GM23338 (cell line): ENCODE results near the gene SORCS2. TPM values are rescaled to one million over a fixed set of nuclear protein-coding genes. Genes with fewer than 3 reads are reported as not detected.

Experiments
- ATAC-seq: fragments of 200-7000 bp; cut with Tn5 transposase; 3 replicates; pipeline ENCODE4 v1.9.1; 2020
- DNase-seq: peaks from one replicate; pipeline ENCODE4 v3.0.0-alpha.2; 2015; ENCODE audit warnings: low spot score
- H2AFZ ChIP-seq: fragments of 200-600 bp; sonication (generic); 2 replicates; pipeline ENCODE4 v1.8.0; 2016; ENCODE audit warnings: antibody characterized with exemption, mild to moderate bottlenecking, moderate library complexity
- H3F3A ChIP-seq: fragments of 200-600 bp; sonication (generic); replicated peaks from 2 replicates; pipeline ENCODE4 v1.8.0; 2017; ENCODE audit warnings: antibody characterized with exemption, mixed run types, low read depth
- H3K27ac ChIP-seq: fragments of 200-600 bp; sonication (generic); 2 replicates; pipeline ENCODE4 v1.6.1; 2016; ENCODE audit warnings: low read depth
- H3K27me3 ChIP-seq: fragments of 200-600 bp; sonication (generic); 2 replicates; pipeline ENCODE4 v1.8.0; 2016; ENCODE audit warnings: mild to moderate bottlenecking, mixed run types, moderate library complexity; ENCODE audit not compliant: insufficient read depth
- H3K36me3 ChIP-seq: fragments of 200-600 bp; sonication (generic); 2 replicates; pipeline ENCODE4 v1.8.0; 2016; ENCODE audit warnings: mild to moderate bottlenecking; ENCODE audit not compliant: insufficient read depth
- H3K4me1 ChIP-seq: fragments of 200-600 bp; sonication (generic); 2 replicates; pipeline ENCODE4 v1.8.0; 2016; ENCODE audit warnings: mild to moderate bottlenecking, moderate library complexity; ENCODE audit not compliant: insufficient read depth
- H3K4me2 ChIP-seq: fragments of 200-600 bp; sonication (generic); 2 replicates; pipeline ENCODE4 v1.7.1; 2017; ENCODE audit warnings: mixed run types
- H3K4me3 ChIP-seq: fragments of 200-600 bp; sonication (generic); 2 replicates; pipeline ENCODE4 v1.6.1; 2016; ENCODE audit warnings: mixed run types
- H3K79me2 ChIP-seq: fragments of 200-600 bp; sonication (generic); replicated peaks from 2 replicates; pipeline ENCODE4 v1.8.0; 2017; ENCODE audit warnings: mild to moderate bottlenecking; ENCODE audit not compliant: insufficient read depth
- H3K9me2 ChIP-seq: fragments of 200-600 bp; sonication (generic); 2 replicates; pipeline ENCODE4 v1.8.0; 2017; ENCODE audit not compliant: insufficient read depth
- H4K20me1 ChIP-seq: fragments of 200-600 bp; sonication (generic); replicated peaks from 2 replicates; pipeline ENCODE4 v1.8.0; 2017; ENCODE audit warnings: mild to moderate bottlenecking; ENCODE audit not compliant: insufficient read depth
- H3K27ac Mint-ChIP-seq: 2 replicates; pipeline ENCODE4 v1.8.0; 2020; ENCODE audit warnings: inconsistent platforms, mild to moderate bottlenecking, moderate library complexity, mixed read lengths
- H3K27me3 Mint-ChIP-seq: 3 replicates; pipeline ENCODE4 v1.8.0; 2022; ENCODE audit warnings: low read depth, mild to moderate bottlenecking, moderate library complexity, mixed read lengths, inconsistent platforms; ENCODE audit not compliant: insufficient read depth, poor library complexity
- H3K36me3 Mint-ChIP-seq: 3 replicates; pipeline ENCODE4 v1.8.0; 2021; ENCODE audit warnings: low read depth, mild to moderate bottlenecking, inconsistent platforms, moderate library complexity, mixed read lengths
- H3K4me1 Mint-ChIP-seq: 3 replicates; pipeline ENCODE4 v1.8.0; 2020; ENCODE audit warnings: mild to moderate bottlenecking, inconsistent platforms, mixed read lengths
- H3K4me3 Mint-ChIP-seq: 3 replicates; pipeline ENCODE4 v1.8.0; 2021; ENCODE audit warnings: moderate library complexity, mild to moderate bottlenecking, inconsistent platforms, mixed read lengths
- H3K9me3 Mint-ChIP-seq: 3 replicates; pipeline ENCODE4 v1.8.0; 2020; ENCODE audit warnings: moderate library complexity, mild to moderate bottlenecking, inconsistent platforms, mixed read lengths
- CREB1 ChIP-seq: fragments of 250-450 bp; sonication (Bioruptor Pico); IDR thresholded peaks from 2 replicates; pipeline ENCODE4 v1.5.0; 2020; ENCODE audit warnings: low read depth, mild to moderate bottlenecking, moderate library complexity
- EZH2 ChIP-seq: fragments of 200-600 bp; sonication (generic); IDR thresholded peaks from one replicate; pipeline ENCODE4 v1.8.0; 2017; ENCODE audit warnings: antibody characterized with exemption, mild to moderate bottlenecking, low read depth; ENCODE audit not compliant: unreplicated experiment
- EZH2phosphoT487 ChIP-seq: fragments of 200-600 bp; sonication (generic); IDR thresholded peaks from one replicate; pipeline ENCODE4 v1.8.1; 2018; ENCODE audit warnings: antibody characterized with exemption; ENCODE audit not compliant: unreplicated experiment
- JUNB ChIP-seq: IDR thresholded peaks from one replicate; pipeline ENCODE4 v1.6.1; 2016; ENCODE audit warnings: antibody characterized with exemption; ENCODE audit not compliant: unreplicated experiment
- NANOG ChIP-seq: IDR thresholded peaks from 2 replicates; pipeline ENCODE4 v1.6.1; 2016; ENCODE audit warnings: antibody characterized with exemption, borderline replicate concordance
- POLR2AphosphoS5 ChIP-seq: IDR thresholded peaks from 2 replicates; pipeline ENCODE4 v1.6.1; 2016; ENCODE audit warnings: antibody characterized with exemption, low read depth
- STAT1 ChIP-seq: IDR thresholded peaks from one replicate; pipeline ENCODE4 v1.6.1; 2016; ENCODE audit warnings: antibody characterized with exemption; ENCODE audit not compliant: unreplicated experiment
- ZNF114 ChIP-seq: fragments of 250-450 bp; sonication (Bioruptor Pico); IDR thresholded peaks from 2 replicates; pipeline ENCODE4 v1.5.0; 2020; ENCODE audit warnings: mild to moderate bottlenecking, moderate library complexity
- ZNF331 ChIP-seq: fragments of 250-450 bp; sonication (Bioruptor Pico); IDR thresholded peaks from 2 replicates; pipeline ENCODE4 v1.5.0; 2020; ENCODE audit warnings: low read depth, mild to moderate bottlenecking, moderate library complexity
- polyA plus RNA-seq: library from polyadenylated mRNA; unstranded; fragments of >200 nt; fragmentation: Nextera tagmentation; extraction: Ambion mirVana; gene quantifications from 2 replicates; pipeline ENCODE4 v1.2.1, GENCODE V29; 2016
- total RNA-seq: library from RNA; depleted of rRNA; stranded (reverse); fragments of >200 nt; shearing (Covaris generic); gene quantifications from 2 replicates; pipeline ENCODE4 v1.2.3, GENCODE V29; 2014
- TF ChIP-seq, protein P1 (sequence below), 2 experiments: fragments of 200-600 bp in 1 of 2; sonication (generic) in 1 of 2; conservative IDR thresholded peaks; 2 replicates each; pipeline versions ENCODE4 v1.5.1 to v1.6.1; 2016 to 2017; ENCODE audit warnings: antibody characterized with exemption in 2 of 2, low read depth in 2 of 2, mild to moderate bottlenecking in 2 of 2, moderate library complexity in 1 of 2
- TF ChIP-seq, protein P2 (sequence below): fragments of 250-450 bp; sonication (Bioruptor Pico); IDR thresholded peaks from 2 replicates; pipeline ENCODE4 v1.5.0; 2020; ENCODE audit warnings: mild to moderate bottlenecking, moderate library complexity
- TF ChIP-seq, protein P3 (sequence below): IDR thresholded peaks from one replicate; pipeline ENCODE4 v1.6.1; 2018; ENCODE audit warnings: antibody characterized with exemption; ENCODE audit not compliant: unreplicated experiment
- TF ChIP-seq, protein P4 (sequence below): IDR thresholded peaks from 2 replicates; pipeline ENCODE4 v1.6.1; 2016; ENCODE audit warnings: antibody characterized with exemption

SORCS2 gene
- total and polyA plus RNA-seq, 2 experiments from 2014 or later = 0.47 to 2.4 TPM

DNA sequence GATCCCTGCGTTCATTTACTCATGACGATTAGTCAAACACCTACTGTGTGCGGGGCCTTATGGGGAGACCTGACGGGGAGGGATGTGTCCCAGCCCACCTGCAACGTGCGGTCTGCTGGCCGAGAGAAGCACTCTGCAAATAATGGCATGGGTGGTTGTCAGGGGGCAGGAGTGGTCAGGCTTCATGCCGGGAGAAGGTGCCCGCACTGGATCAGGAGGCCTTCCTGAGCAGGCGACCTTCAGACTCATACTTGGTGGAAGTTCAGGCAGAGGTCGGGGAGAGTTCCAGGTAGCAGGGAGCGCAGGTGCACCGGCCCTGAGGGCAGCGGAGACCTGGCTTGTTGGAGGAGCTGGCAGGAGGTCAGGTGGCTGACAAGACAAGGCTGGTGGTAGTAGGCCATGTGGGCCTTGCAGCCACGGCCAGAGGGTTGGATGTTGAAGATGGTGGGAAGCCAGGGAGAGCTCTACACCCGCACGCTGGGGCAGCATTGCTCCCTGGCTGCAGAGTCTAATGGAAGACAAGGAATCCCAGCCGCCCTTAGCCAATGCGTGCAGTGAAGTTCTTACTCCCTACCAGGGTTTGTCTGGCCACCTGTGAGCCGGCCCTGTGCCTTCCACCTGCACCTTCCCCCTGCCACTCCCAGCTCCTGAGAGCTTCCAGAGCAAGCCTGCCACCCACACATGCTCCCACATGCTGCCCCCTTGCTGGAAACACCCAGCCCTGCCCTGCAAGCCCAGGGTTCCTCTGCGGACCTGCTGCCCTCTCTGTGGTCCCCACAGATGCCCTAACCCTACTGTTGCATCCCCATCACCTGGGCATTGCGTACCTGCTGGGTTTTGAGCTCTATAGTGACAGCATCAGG is 145.1 kb downstream of the SORCS2 start:
- Mint-ChIP-seq H3K27me3 (peaks cover 15% of the 10 kb centered on the region), H3K27ac (no peak overlapping the region), H3K4me1 (peaks cover 10% of the 10 kb centered on the region), H3K36me3 (peaks cover 3% of the 10 kb centered on the region; the same call in 2 of the 3 replicates), H3K4me3 (no peak overlapping the region), H3K9me3 (peaks cover 4% of the 10 kb centered on the region)
- no peak for TF ChIP-seq JUNB
- TF ChIP-seq, protein P1, sequence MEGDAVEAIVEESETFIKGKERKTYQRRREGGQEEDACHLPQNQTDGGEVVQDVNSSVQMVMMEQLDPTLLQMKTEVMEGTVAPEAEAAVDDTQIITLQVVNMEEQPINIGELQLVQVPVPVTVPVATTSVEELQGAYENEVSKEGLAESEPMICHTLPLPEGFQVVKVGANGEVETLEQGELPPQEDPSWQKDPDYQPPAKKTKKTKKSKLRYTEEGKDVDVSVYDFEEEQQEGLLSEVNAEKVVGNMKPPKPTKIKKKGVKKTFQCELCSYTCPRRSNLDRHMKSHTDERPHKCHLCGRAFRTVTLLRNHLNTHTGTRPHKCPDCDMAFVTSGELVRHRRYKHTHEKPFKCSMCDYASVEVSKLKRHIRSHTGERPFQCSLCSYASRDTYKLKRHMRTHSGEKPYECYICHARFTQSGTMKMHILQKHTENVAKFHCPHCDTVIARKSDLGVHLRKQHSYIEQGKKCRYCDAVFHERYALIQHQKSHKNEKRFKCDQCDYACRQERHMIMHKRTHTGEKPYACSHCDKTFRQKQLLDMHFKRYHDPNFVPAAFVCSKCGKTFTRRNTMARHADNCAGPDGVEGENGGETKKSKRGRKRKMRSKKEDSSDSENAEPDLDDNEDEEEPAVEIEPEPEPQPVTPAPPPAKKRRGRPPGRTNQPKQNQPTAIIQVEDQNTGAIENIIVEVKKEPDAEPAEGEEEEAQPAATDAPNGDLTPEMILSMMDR (conservative IDR thresholded peaks at IDR 0.05; ENCODE audit: low read depth in 2 of 2) = no peak
- TF ChIP-seq, protein P2, sequence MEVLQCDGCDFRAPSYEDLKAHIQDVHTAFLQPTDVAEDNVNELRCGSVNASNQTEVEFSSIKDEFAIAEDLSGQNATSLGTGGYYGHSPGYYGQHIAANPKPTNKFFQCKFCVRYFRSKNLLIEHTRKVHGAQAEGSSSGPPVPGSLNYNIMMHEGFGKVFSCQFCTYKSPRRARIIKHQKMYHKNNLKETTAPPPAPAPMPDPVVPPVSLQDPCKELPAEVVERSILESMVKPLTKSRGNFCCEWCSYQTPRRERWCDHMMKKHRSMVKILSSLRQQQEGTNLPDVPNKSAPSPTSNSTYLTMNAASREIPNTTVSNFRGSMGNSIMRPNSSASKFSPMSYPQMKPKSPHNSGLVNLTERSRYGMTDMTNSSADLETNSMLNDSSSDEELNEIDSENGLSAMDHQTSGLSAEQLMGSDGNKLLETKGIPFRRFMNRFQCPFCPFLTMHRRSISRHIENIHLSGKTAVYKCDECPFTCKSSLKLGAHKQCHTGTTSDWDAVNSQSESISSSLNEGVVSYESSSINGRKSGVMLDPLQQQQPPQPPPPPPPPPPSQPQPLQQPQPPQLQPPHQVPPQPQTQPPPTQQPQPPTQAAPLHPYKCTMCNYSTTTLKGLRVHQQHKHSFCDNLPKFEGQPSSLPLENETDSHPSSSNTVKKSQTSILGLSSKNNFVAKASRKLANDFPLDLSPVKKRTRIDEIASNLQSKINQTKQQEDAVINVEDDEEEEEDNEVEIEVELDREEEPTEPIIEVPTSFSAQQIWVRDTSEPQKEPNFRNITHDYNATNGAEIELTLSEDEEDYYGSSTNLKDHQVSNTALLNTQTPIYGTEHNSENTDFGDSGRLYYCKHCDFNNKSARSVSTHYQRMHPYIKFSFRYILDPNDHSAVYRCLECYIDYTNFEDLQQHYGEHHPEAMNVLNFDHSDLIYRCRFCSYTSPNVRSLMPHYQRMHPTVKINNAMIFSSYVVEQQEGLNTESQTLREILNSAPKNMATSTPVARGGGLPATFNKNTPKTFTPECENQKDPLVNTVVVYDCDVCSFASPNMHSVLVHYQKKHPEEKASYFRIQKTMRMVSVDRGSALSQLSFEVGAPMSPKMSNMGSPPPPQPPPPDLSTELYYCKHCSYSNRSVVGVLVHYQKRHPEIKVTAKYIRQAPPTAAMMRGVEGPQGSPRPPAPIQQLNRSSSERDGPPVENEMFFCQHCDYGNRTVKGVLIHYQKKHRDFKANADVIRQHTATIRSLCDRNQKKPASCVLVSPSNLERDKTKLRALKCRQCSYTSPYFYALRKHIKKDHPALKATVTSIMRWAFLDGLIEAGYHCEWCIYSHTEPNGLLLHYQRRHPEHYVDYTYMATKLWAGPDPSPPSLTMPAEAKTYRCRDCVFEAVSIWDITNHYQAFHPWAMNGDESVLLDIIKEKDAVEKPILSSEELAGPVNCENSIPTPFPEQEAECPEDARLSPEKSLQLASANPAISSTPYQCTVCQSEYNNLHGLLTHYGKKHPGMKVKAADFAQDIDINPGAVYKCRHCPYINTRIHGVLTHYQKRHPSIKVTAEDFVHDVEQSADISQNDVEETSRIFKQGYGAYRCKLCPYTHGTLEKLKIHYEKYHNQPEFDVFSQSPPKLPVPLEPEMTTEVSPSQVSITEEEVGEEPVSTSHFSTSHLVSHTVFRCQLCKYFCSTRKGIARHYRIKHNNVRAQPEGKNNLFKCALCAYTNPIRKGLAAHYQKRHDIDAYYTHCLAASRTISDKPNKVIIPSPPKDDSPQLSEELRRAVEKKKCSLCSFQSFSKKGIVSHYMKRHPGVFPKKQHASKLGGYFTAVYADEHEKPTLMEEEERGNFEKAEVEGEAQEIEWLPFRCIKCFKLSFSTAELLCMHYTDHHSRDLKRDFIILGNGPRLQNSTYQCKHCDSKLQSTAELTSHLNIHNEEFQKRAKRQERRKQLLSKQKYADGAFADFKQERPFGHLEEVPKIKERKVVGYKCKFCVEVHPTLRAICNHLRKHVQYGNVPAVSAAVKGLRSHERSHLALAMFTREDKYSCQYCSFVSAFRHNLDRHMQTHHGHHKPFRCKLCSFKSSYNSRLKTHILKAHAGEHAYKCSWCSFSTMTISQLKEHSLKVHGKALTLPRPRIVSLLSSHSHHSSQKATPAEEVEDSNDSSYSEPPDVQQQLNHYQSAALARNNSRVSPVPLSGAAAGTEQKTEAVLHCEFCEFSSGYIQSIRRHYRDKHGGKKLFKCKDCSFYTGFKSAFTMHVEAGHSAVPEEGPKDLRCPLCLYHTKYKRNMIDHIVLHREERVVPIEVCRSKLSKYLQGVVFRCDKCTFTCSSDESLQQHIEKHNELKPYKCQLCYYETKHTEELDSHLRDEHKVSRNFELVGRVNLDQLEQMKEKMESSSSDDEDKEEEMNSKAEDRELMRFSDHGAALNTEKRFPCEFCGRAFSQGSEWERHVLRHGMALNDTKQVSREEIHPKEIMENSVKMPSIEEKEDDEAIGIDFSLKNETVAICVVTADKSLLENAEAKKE (CRISPR knock-in tag) = no peak
- no peak for TF ChIP-seq ZNF331 (CRISPR knock-in tag)
- no peak for TF ChIP-seq EZH2phosphoT487
- TF ChIP-seq, protein P3, sequence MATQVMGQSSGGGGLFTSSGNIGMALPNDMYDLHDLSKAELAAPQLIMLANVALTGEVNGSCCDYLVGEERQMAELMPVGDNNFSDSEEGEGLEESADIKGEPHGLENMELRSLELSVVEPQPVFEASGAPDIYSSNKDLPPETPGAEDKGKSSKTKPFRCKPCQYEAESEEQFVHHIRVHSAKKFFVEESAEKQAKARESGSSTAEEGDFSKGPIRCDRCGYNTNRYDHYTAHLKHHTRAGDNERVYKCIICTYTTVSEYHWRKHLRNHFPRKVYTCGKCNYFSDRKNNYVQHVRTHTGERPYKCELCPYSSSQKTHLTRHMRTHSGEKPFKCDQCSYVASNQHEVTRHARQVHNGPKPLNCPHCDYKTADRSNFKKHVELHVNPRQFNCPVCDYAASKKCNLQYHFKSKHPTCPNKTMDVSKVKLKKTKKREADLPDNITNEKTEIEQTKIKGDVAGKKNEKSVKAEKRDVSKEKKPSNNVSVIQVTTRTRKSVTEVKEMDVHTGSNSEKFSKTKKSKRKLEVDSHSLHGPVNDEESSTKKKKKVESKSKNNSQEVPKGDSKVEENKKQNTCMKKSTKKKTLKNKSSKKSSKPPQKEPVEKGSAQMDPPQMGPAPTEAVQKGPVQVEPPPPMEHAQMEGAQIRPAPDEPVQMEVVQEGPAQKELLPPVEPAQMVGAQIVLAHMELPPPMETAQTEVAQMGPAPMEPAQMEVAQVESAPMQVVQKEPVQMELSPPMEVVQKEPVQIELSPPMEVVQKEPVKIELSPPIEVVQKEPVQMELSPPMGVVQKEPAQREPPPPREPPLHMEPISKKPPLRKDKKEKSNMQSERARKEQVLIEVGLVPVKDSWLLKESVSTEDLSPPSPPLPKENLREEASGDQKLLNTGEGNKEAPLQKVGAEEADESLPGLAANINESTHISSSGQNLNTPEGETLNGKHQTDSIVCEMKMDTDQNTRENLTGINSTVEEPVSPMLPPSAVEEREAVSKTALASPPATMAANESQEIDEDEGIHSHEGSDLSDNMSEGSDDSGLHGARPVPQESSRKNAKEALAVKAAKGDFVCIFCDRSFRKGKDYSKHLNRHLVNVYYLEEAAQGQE = no peak
- no peak for TF ChIP-seq NANOG
- no peak for TF ChIP-seq ZNF114 (CRISPR knock-in tag)
- TF ChIP-seq EZH2 = no peak
- no peak for TF ChIP-seq POLR2AphosphoS5
- TF ChIP-seq STAT1 = no peak
- TF ChIP-seq CREB1 (CRISPR knock-in tag) = no peak
- TF ChIP-seq, protein P4, sequence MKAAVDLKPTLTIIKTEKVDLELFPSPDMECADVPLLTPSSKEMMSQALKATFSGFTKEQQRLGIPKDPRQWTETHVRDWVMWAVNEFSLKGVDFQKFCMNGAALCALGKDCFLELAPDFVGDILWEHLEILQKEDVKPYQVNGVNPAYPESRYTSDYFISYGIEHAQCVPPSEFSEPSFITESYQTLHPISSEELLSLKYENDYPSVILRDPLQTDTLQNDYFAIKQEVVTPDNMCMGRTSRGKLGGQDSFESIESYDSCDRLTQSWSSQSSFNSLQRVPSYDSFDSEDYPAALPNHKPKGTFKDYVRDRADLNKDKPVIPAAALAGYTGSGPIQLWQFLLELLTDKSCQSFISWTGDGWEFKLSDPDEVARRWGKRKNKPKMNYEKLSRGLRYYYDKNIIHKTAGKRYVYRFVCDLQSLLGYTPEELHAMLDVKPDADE = no peak
- no peaks in the 10 kb centered on the region for H4K20me1 ChIP-seq
- no peak overlapping the region for H3K27ac ChIP-seq
- DNase-seq (no peak), ATAC-seq (no peak)
- H3F3A ChIP-seq = no peaks in the 10 kb centered on the region
- no peaks in the 10 kb centered on the region for H3K27me3 ChIP-seq
- H3K79me2 ChIP-seq = no peaks in the 10 kb centered on the region
- no peak overlapping the region for H3K4me3 ChIP-seq
- no peaks in the 10 kb centered on the region for H3K4me1 ChIP-seq
- no peak overlapping the region for H3K4me2 ChIP-seq
- no peaks in the 10 kb centered on the region for H3K9me2 ChIP-seq
- no peak overlapping the region for H2AFZ ChIP-seq
- H3K36me3 ChIP-seq = no peaks in the 10 kb centered on the region
